ENCODE results near the gene SIVA1.
A peak's percentile ranks its signal among the peaks of the same experiment; 100 is the strongest.

Gene SIVA1

DNA sequence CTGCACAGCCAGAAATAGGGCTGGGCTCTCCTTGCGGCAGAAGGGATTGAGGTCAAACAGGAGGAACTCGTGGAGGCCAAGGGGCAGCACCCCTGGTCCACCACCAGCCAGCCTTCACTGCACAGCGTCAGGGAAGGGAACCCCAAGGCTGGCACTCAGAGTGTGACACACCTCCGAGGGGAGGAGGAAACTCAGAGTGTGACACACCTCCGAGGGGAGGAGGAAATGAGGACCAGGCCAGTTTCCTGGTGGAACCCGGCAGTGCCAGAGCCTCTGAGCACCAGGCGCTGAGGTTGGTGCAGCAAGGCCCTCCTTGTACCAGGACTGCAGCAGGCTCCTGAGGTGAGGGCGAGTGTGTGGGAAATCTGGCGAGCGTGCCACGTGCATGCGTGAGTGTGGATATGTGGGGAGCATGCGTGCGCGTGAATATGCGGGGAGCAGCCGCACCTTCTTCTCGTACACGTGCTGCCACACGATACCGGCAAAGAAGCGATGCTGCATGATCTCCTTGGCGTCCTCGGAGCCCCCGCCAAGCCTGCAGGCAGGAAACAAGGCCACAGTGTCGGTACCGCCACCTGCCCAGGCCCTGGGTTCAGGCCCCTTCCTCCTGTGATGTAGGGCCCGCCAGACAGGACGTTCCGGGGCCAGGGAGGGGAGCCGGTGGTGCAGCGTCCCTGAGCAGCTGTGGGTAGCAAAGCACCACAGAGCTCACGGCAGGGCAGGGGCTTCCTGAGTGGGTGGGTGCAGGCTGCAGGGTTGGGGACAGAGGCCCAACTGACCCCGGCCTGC, 19.2 kb downstream of the SIVA1 start:
- peak; percentile 33; the same call in 1 of the 2 replicates for TF ChIP-seq ZNF10 (tag by site-specific recombination; IDR thresholded peaks at IDR 0.05)
- no peak for TF ChIP-seq ZNF2 (tag by site-specific recombination; IDR thresholded peaks at IDR 0.05)
- POLR2A ChIA-PET = interaction anchor here (1.6 kb wide), 1 partner anchor 19 kb away, joined by 3 read pairs; no protein-coding TSS in a partner anchor
- CTCF ChIA-PET = interaction anchor here (0.6 to 1.2 kb wide), 2 partner anchors 54 to 201 kb away, joined by 4 read pairs; no protein-coding TSS in a partner anchor
- no peak overlapping the region for H3K27ac ChIP-seq (ENCODE audit: extremely low read depth, low read depth, low read length)
- H3K9me3 ChIP-seq (ENCODE audit: control insufficient read depth, insufficient read depth, low read depth, low read length) = no peaks in the 10 kb centered on the region
- no peak overlapping the region for H3K4me3 ChIP-seq (ENCODE audit: low read depth, low read length)
- peaks cover 4% of the 10 kb centered on the region; the same call in 1 of the 2 replicates for H3K4me1 ChIP-seq (ENCODE audit: control insufficient read depth, insufficient read depth, low read length)
- H3K36me3 ChIP-seq (ENCODE audit: control insufficient read depth in 2 of 2, insufficient read depth in 1 of 2, low read length in 2 of 2) = peaks cover 0 to 73% of the 10 kb centered on the region in 2 experiments; a peak in 2 of 3 replicates

DNA sequence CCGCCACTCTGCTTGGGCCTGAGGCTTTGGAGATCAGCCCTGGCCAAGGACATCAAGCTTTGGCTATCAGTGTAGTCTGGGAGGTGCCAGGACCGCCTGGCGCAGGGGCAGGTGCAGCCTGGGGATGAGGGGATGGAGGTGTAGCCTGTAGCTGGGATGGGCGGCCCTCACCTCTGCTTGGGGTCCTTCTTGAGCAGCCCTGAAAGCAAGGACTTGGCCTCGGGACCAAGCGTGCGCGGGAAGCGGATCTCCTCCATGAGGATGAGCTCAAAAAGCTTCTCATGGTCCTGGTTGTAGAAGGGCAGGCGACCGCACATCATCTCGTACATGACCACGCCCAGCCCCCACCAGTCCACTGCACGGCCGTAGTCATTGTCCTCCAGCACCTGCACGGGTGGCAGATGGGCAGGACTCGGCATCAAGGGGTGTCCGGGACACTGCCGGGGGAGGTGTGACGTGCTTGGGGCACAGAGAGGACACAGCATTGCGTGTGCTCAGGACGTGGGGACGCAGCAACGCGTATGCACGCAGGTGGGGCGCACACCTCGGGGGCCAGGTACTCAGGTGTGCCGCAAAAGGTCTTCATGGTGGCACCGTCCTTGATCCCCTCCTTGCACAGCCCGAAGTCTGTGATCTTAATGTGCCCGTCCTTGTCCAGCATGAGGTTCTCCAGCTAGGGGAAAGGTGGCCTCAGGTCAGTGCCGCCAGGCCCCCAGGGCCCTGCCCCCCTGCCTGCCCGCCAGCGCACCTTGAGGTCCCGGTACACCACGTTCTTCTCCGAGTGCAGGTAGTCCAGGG, 20.0 kb downstream of the SIVA1 start:
- POLR2A ChIA-PET = no interaction called here

DNA sequence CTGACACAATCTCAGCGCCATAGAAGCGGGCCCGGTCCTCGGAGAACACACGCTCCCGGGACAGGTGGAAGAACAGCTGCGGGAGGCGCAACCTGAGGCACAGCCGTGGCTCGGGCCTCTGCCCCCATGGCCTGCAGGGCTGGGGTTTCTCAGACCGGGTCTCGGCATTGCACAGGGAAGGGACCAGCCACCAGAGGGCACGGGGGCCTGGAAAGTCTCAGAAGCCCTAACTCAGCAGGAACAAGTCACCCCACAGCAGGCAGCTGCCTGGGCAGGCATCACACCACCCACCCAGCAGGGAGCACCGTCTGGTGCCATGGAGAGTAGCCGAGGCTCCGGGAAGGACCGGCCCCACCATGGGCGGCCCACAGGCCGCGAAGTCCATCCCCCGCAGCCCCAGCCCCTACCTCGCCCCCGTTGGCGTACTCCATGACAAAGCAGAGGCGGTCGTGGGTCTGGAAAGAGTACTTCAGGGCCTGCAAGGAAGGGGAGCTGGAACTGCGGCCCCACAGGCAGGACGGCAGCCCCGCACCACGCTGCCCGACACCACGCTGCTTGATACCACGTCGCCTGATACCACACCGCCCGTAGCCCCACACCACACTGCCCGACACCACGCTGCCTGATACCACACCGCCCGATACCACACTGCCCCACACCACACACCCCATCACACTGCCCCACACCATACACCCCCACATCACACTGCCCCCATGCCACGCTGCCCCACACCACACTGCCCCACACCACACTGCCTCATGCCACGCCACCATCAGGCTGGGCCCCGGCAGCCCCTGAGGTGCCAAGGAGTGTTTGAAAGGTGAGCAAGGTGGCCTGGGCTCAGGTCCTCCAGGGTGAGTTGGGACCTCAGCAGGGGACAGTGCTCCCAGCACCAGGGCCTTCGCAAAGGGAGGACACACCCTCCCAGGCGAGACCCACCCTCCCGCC, 20.8 kb downstream of the SIVA1 start:
- POLR2A ChIA-PET = no interaction called here
- Histone ChIP-seq H3K36me3 (ENCODE audit: control insufficient read depth in 2 of 2, insufficient read depth in 1 of 2, low read length in 2 of 2) (peaks cover 0 to 90% of the 10 kb centered on the region in 2 experiments; a peak in 2 of 3 replicates), H3K4me3 (ENCODE audit: low read depth, low read length) (no peak overlapping the region), H3K27ac (ENCODE audit: extremely low read depth, low read depth, low read length) (no peak overlapping the region), H3K9me3 (ENCODE audit: control insufficient read depth, insufficient read depth, low read depth, low read length) (no peaks in the 10 kb centered on the region), H3K4me1 (ENCODE audit: control insufficient read depth, insufficient read depth, low read length) (peaks cover 3% of the 10 kb centered on the region; the same call in 1 of the 2 replicates)
- CTCF ChIA-PET = interaction anchor here (1.3 kb wide), 1 partner anchor 53 kb away, joined by 3 read pairs; no protein-coding TSS in a partner anchor
- TF ChIP-seq, protein P1, sequence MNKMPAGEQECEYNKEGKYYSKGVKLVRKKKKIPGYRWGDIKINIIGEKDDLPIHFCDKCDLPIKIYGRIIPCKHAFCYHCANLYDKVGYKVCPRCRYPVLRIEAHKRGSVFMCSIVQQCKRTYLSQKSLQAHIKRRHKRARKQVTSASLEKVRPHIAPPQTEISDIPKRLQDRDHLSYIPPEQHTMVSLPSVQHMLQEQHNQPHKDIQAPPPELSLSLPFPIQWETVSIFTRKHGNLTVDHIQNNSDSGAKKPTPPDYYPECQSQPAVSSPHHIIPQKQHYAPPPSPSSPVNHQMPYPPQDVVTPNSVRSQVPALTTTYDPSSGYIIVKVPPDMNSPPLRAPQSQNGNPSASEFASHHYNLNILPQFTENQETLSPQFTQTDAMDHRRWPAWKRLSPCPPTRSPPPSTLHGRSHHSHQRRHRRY (tag by site-specific recombination; IDR thresholded peaks at IDR 0.05) = no peak
- TF ChIP-seq ZNF423 (tag by site-specific recombination; IDR thresholded peaks at IDR 0.05) = no peak
- no peak for TF ChIP-seq ZSCAN23 (tag by site-specific recombination; IDR thresholded peaks at IDR 0.05)
- no peak for TF ChIP-seq ZNF776 (tag by site-specific recombination; IDR thresholded peaks at IDR 0.05; ENCODE audit: borderline replicate concordance)
- TF ChIP-seq, protein P2, sequence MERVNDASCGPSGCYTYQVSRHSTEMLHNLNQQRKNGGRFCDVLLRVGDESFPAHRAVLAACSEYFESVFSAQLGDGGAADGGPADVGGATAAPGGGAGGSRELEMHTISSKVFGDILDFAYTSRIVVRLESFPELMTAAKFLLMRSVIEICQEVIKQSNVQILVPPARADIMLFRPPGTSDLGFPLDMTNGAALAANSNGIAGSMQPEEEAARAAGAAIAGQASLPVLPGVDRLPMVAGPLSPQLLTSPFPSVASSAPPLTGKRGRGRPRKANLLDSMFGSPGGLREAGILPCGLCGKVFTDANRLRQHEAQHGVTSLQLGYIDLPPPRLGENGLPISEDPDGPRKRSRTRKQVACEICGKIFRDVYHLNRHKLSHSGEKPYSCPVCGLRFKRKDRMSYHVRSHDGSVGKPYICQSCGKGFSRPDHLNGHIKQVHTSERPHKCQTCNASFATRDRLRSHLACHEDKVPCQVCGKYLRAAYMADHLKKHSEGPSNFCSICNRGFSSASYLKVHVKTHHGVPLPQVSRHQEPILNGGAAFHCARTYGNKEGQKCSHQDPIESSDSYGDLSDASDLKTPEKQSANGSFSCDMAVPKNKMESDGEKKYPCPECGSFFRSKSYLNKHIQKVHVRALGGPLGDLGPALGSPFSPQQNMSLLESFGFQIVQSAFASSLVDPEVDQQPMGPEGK (tag by site-specific recombination; IDR thresholded peaks at IDR 0.05) = no peak; the same call in 1 of the 2 replicates
- no peak for TF ChIP-seq ZNF211 (tag by site-specific recombination; IDR thresholded peaks at IDR 0.05; ENCODE audit: low read depth)
- TF ChIP-seq ZNF596 (tag by site-specific recombination; IDR thresholded peaks at IDR 0.05) = no peak
- no peak for TF ChIP-seq ZNF623 (tag by site-specific recombination; IDR thresholded peaks at IDR 0.05)
- TF ChIP-seq, protein P3, sequence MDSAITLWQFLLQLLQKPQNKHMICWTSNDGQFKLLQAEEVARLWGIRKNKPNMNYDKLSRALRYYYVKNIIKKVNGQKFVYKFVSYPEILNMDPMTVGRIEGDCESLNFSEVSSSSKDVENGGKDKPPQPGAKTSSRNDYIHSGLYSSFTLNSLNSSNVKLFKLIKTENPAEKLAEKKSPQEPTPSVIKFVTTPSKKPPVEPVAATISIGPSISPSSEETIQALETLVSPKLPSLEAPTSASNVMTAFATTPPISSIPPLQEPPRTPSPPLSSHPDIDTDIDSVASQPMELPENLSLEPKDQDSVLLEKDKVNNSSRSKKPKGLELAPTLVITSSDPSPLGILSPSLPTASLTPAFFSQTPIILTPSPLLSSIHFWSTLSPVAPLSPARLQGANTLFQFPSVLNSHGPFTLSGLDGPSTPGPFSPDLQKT (IDR thresholded peaks at IDR 0.05; ENCODE audit: borderline replicate concordance, low read depth, low read length) = no peak
- TF ChIP-seq ZNF548 (tag by site-specific recombination; IDR thresholded peaks at IDR 0.05) = no peak
- TF ChIP-seq ZNF391 (tag by site-specific recombination; IDR thresholded peaks at IDR 0.05; ENCODE audit: borderline replicate concordance, low read depth) = no peak
- no peak for TF ChIP-seq ZNF274 (IDR thresholded peaks at IDR 0.05; ENCODE audit: low read length)
- no peak for TF ChIP-seq ZNF274 (tag by site-specific recombination; IDR thresholded peaks at IDR 0.05; ENCODE audit: borderline replicate concordance)
- TF ChIP-seq ZIC2 (tag by site-specific recombination; IDR thresholded peaks at IDR 0.05) = peak; percentile 56
- TF ChIP-seq ZBTB8A (tag by site-specific recombination; IDR thresholded peaks at IDR 0.05) = 0 out of 2 replicates have a peak, but pooled peaks have one; percentile 16
- TF ChIP-seq, protein P4, sequence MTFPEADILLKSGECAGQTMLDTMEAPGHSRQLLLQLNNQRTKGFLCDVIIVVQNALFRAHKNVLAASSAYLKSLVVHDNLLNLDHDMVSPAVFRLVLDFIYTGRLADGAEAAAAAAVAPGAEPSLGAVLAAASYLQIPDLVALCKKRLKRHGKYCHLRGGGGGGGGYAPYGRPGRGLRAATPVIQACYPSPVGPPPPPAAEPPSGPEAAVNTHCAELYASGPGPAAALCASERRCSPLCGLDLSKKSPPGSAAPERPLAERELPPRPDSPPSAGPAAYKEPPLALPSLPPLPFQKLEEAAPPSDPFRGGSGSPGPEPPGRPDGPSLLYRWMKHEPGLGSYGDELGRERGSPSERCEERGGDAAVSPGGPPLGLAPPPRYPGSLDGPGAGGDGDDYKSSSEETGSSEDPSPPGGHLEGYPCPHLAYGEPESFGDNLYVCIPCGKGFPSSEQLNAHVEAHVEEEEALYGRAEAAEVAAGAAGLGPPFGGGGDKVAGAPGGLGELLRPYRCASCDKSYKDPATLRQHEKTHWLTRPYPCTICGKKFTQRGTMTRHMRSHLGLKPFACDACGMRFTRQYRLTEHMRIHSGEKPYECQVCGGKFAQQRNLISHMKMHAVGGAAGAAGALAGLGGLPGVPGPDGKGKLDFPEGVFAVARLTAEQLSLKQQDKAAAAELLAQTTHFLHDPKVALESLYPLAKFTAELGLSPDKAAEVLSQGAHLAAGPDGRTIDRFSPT (tag by site-specific recombination; IDR thresholded peaks at IDR 0.05) = peak; percentile 95

More for the DNA sequence above, 20.0 kb downstream of the SIVA1 start:
- Histone ChIP-seq H3K4me1 (ENCODE audit: control insufficient read depth, insufficient read depth, low read length) (peaks cover 4% of the 10 kb centered on the region; the same call in 1 of the 2 replicates), H3K36me3 (ENCODE audit: control insufficient read depth in 2 of 2, insufficient read depth in 1 of 2, low read length in 2 of 2) (peaks cover 0 to 81% of the 10 kb centered on the region in 2 experiments; a peak in 2 of 3 replicates), H3K9me3 (ENCODE audit: control insufficient read depth, insufficient read depth, low read depth, low read length) (no peaks in the 10 kb centered on the region), H3K27ac (ENCODE audit: extremely low read depth, low read depth, low read length) (no peak overlapping the region), H3K4me3 (ENCODE audit: low read depth, low read length) (no peak overlapping the region)
- TF ChIP-seq ZNF600 (tag by site-specific recombination; IDR thresholded peaks at IDR 0.05) (peak; percentile 55), ZNF585B (tag by site-specific recombination; IDR thresholded peaks at IDR 0.05) (no peak), ZEB2 (tag by site-specific recombination; IDR thresholded peaks at IDR 0.05) (peak; percentile 67; the same call in 1 of the 2 replicates)
- CTCF ChIA-PET = interaction anchor here (0.6 to 1.3 kb wide), 3 partner anchors 53 to 200 kb away, joined by 3 to 4 read pairs (median 4); no protein-coding TSS in a partner anchor
